Upper lobe of left lung (tissue), 6 donors: ENCODE measurements around the gene COL18A1. TPM values are rescaled to one million over a fixed set of nuclear protein-coding genes. Genes with fewer than 3 reads are reported as not detected.
A peak's percentile ranks its signal among the peaks of the same experiment; 100 is the strongest.

ENCODE experiments used
- ATAC-seq, 2 donors: fragments of 200-7000 bp; cut with Tn5 transposase; one replicate each; pipeline ENCODE4 v1.9.1; 2022; ENCODE audit warnings: mild to moderate bottlenecking in 2 of 2, moderate library complexity in 2 of 2; ENCODE audit not compliant: low FRiP score in 2 of 2
- DNase-seq, 2 donors: peaks; one replicate each; pipeline ENCODE4 v3.0.0-alpha.2; 2019 to 2020
- H3K27ac ChIP-seq, 4 donors: fragments of 200-600 bp; sonication (generic); one replicate each; pipeline ENCODE4 v1.5.1; 2016 to 2019
- H3K27me3 ChIP-seq, 4 donors: fragments of 200-600 bp; sonication (generic); one replicate each; pipeline ENCODE4 v1.5.1; 2017 to 2019
- H3K36me3 ChIP-seq, 4 donors: fragments of 200-600 bp; sonication (generic); one replicate each; pipeline ENCODE4 v1.5.1; 2016 to 2019
- H3K4me1 ChIP-seq, 4 donors: fragments of 200-600 bp; sonication (generic); one replicate each; pipeline ENCODE4 v1.5.1; 2018 to 2019
- H3K4me3 ChIP-seq, 4 donors: fragments of 200-600 bp; sonication (generic); one replicate each; pipeline ENCODE4 v1.5.1; 2017 to 2019; ENCODE audit warnings: mild to moderate bottlenecking in 2 of 4, moderate library complexity in 1 of 4
- H3K9me3 ChIP-seq, 4 donors: fragments of 200-600 bp; sonication (generic); one replicate each; pipeline ENCODE4 v1.5.1; 2018 to 2019
- CTCF ChIP-seq, 6 experiments: fragments of 450-650 bp in 4 of 6; fragments of 200-600 bp in 2 of 6; sonication (generic) in 2 of 6; IDR thresholded peaks; one replicate each; pipeline ENCODE4 v1.5.1; 2016 to 2019; ENCODE audit warnings: antibody characterized with exemption in 6 of 6
- EP300 ChIP-seq, 4 donors: sonication (generic); formaldehyde crosslinking; IDR thresholded peaks; one replicate each; pipeline ENCODE4 v1.5.1; 2017; ENCODE audit warnings: antibody characterized with exemption in 4 of 4, control low read depth in 2 of 4
- POLR2A ChIP-seq, 4 donors: fragments of 450-650 bp; IDR thresholded peaks; one replicate each; pipeline ENCODE4 v1.5.1; 2016 to 2017; ENCODE audit warnings: antibody characterized with exemption in 4 of 4, mild to moderate bottlenecking in 2 of 4
- POLR2AphosphoS5 ChIP-seq, 2 donors: sonication (generic); formaldehyde crosslinking; IDR thresholded peaks; one replicate each; pipeline ENCODE4 v1.5.1; 2017; ENCODE audit warnings: antibody characterized with exemption in 2 of 2
- WGBS, 2 donors: methylation state at CpG; one replicate each; pipeline ENCODE4 v1.1.5; 2017 to 2018; 5-methylcytosine and 5-hydroxymethylcytosine counted together
- total RNA-seq, 6 donors: library from RNA; depleted of rRNA in 4 of 6; stranded (reverse); fragments of >200 nt in 4 of 6; gene quantifications; one replicate each; pipeline versions ENCODE4 v1.1.0 to v1.2.1, GENCODE V29; 2016 to 2021
- donor health status: DM: no; HTN: no; CAD: no; lungs with moderate emphysema.
- donor health status: DM: no; HTN: yes; CAD: no; lungs with severe emphysema.

The COL18A1 gene
- total RNA-seq, 6 donors from 2014 or later: 34.5 to 138 (median 70.5) TPM

- 79 to 86% methylated on average over 7 of the region's 7 CpGs for WGBS, 2 donors
- Histone ChIP-seq H3K36me3 (peaks cover 0 to 8% (median 2%) of the 10 kb centered on the region in 4 donors), H3K27me3 (no peaks in the 10 kb centered on the region), H3K27ac (peak overlapping the region in 3 of 4 donors; percentile 23 to 82 (median 73)), H3K4me3 (no peak overlapping the region), H3K9me3 (no peaks in the 10 kb centered on the region), H3K4me1 (peaks cover 7 to 29% (median 13%) of the 10 kb centered on the region in 4 donors)
- DNase-seq: peak in 1 of 2 donors; percentile 68
- no peak for ATAC-seq
- TF ChIP-seq EP300 (IDR thresholded peaks at IDR 0.05): no peak
- TF ChIP-seq POLR2AphosphoS5 (IDR thresholded peaks at IDR 0.05): no peak
- no peak for TF ChIP-seq CTCF (IDR thresholded peaks at IDR 0.05)
- no peak for TF ChIP-seq POLR2A (IDR thresholded peaks at IDR 0.05)
Observed at GRCh38 chr21:45470087-45470515, 65.1 kb downstream of the COL18A1 start.

- Histone ChIP-seq H3K36me3 (peaks cover 0 to 14% (median 6%) of the 10 kb centered on the region in 4 donors), H3K27ac (peak overlapping the region; percentile 66 to 82 (median 73)), H3K4me1 (peaks cover 7 to 29% (median 13%) of the 10 kb centered on the region in 4 donors), H3K27me3 (no peaks in the 10 kb centered on the region), H3K9me3 (no peaks in the 10 kb centered on the region), H3K4me3 (no peak overlapping the region)
- 63 to 76% methylated on average over 24 to 28 of the region's 28 CpGs for WGBS, 2 donors
- TF ChIP-seq EP300 (IDR thresholded peaks at IDR 0.05): no peak
- TF ChIP-seq CTCF (IDR thresholded peaks at IDR 0.05): no peak
- DNase-seq (peak in 1 of 2 donors; percentile 78), ATAC-seq (peak in 1 of 2 donors; percentile 70)
Observed at GRCh38 chr21:45470773-45471524, 66.0 kb downstream of the COL18A1 start.

GRCh38 chr21:45471525-45472221, 66.7 kb downstream of the COL18A1 start:
- H3K27me3 ChIP-seq: no peaks in the 10 kb centered on the region
- 64 to 72% methylated on average over 24 to 30 of the region's 30 CpGs for WGBS, 2 donors
- H3K4me1 ChIP-seq: peaks cover 7 to 29% (median 13%) of the 10 kb centered on the region in 4 donors
- DNase-seq: peak in 1 of 2 donors; percentile 76
- ATAC-seq: peak in 1 of 2 donors; percentile 72
- H3K36me3 ChIP-seq: peaks cover 0 to 14% (median 6%) of the 10 kb centered on the region in 4 donors
- H3K4me3 ChIP-seq: no peak overlapping the region
- no peaks in the 10 kb centered on the region for H3K9me3 ChIP-seq
- H3K27ac ChIP-seq: peak overlapping the region; percentile 66 to 82 (median 73)
- TF ChIP-seq POLR2A (IDR thresholded peaks at IDR 0.05) (no peak), CTCF (IDR thresholded peaks at IDR 0.05) (no peak), EP300 (IDR thresholded peaks at IDR 0.05) (peak in 1 of 4 donors; percentile 29), POLR2AphosphoS5 (IDR thresholded peaks at IDR 0.05) (peak in 1 of 2 donors; percentile 65)

GRCh38 chr21:45472445-45473365, 67.7 kb downstream of the COL18A1 start:
- Histone ChIP-seq H3K36me3 (peaks cover 0 to 19% (median 6%) of the 10 kb centered on the region in 4 donors), H3K27me3 (no peaks in the 10 kb centered on the region), H3K9me3 (no peaks in the 10 kb centered on the region), H3K4me3 (no peak overlapping the region), H3K27ac (no peak overlapping the region), H3K4me1 (peaks cover 11 to 35% (median 18%) of the 10 kb centered on the region in 4 donors)
- DNase-seq: peak in 1 of 2 donors; percentile 79
- ATAC-seq: no peak
- WGBS, 2 donors: 91% methylated on average over 29 to 39 of the region's 42 CpGs
- TF ChIP-seq POLR2A (IDR thresholded peaks at IDR 0.05) (no peak), CTCF (IDR thresholded peaks at IDR 0.05) (no peak), POLR2AphosphoS5 (IDR thresholded peaks at IDR 0.05) (no peak), EP300 (IDR thresholded peaks at IDR 0.05) (no peak)
